H9 (cell line): Measurements from ENCODE around the gene DOCK1. TPM values are rescaled to one million over a fixed set of nuclear protein-coding genes. Genes with fewer than 3 reads are reported as not detected.

Experiments used
- DNase-seq: peaks from one replicate; pipeline ENCODE4 v3.0.0-alpha.2; 2017
- H2AFZ ChIP-seq: one replicate; pipeline ENCODE4 v1.6.1; 2013; ENCODE audit warnings: mild to moderate bottlenecking, low read length, control low read depth, moderate library complexity
- H2AK5ac ChIP-seq: 2 replicates; pipeline ENCODE4 v1.6.1; 2013; ENCODE audit warnings: low read length, control low read depth, mixed read lengths; ENCODE audit not compliant: insufficient read length
- H2BK120ac ChIP-seq: one replicate; pipeline ENCODE4 v1.6.1; 2013; ENCODE audit warnings: low read depth, mild to moderate bottlenecking, low read length, control low read depth, inconsistent platforms; ENCODE audit not compliant: poor library complexity, severe bottlenecking
- H2BK12ac ChIP-seq: 2 replicates; pipeline ENCODE4 v1.6.1; 2013; ENCODE audit warnings: low read length, control low read depth, mixed read lengths, low read depth; ENCODE audit not compliant: insufficient read length
- H2BK15ac ChIP-seq: 2 replicates; pipeline ENCODE4 v1.6.1; 2013; ENCODE audit warnings: low read depth, low read length, control low read depth
- H2BK20ac ChIP-seq: one replicate; pipeline ENCODE4 v1.6.1; 2013; ENCODE audit warnings: low read depth, mild to moderate bottlenecking, low read length, control low read depth, inconsistent platforms; ENCODE audit not compliant: poor library complexity, severe bottlenecking
- H2BK5ac ChIP-seq: 2 replicates; pipeline ENCODE4 v1.6.1; 2013; ENCODE audit warnings: low read length, control low read depth, mixed read lengths; ENCODE audit not compliant: insufficient read length
- H3K14ac ChIP-seq: 2 replicates; pipeline ENCODE4 v1.6.1; 2013; ENCODE audit warnings: low read length, control low read depth; ENCODE audit not compliant: insufficient read depth
- H3K18ac ChIP-seq: 2 replicates; pipeline ENCODE4 v1.6.1; 2013; ENCODE audit warnings: low read depth, mild to moderate bottlenecking, mixed read lengths, low read length, control low read depth; ENCODE audit not compliant: insufficient read length
- H3K23ac ChIP-seq: 2 replicates; pipeline ENCODE4 v1.6.1; 2013; ENCODE audit warnings: low read length, control low read depth, mixed read lengths, low read depth; ENCODE audit not compliant: insufficient read length
- H3K23me2 ChIP-seq: 2 replicates; pipeline ENCODE4 v1.6.1; 2013; ENCODE audit warnings: low read depth, mild to moderate bottlenecking, mixed read lengths, low read length, control low read depth; ENCODE audit not compliant: insufficient read length, poor library complexity, severe bottlenecking
- H3K27ac ChIP-seq: 2 replicates; pipeline ENCODE4 v1.5.1; 2013; ENCODE audit warnings: low read length, control low read depth, mixed read lengths, low read depth; ENCODE audit not compliant: insufficient read length
- H3K27me3 ChIP-seq: 2 replicates; pipeline ENCODE4 v1.6.1; 2013; ENCODE audit warnings: low read length, control low read depth, inconsistent platforms; ENCODE audit not compliant: insufficient read depth
- H3K4ac ChIP-seq: 2 replicates; pipeline ENCODE4 v1.6.1; 2013; ENCODE audit warnings: low read depth, mild to moderate bottlenecking, control low read depth, inconsistent platforms, low read length, moderate library complexity
- H3K4me1 ChIP-seq: 2 replicates; pipeline ENCODE4 v1.6.1; 2013; ENCODE audit warnings: low read length, control low read depth, inconsistent platforms; ENCODE audit not compliant: insufficient read depth
- H3K4me2 ChIP-seq: 2 replicates; pipeline ENCODE4 v1.6.1; 2013; ENCODE audit warnings: low read length, control low read depth, mixed read lengths; ENCODE audit not compliant: insufficient read length, insufficient read depth
- H3K56ac ChIP-seq: 2 replicates; pipeline ENCODE4 v1.6.1; 2013; ENCODE audit warnings: low read depth, mild to moderate bottlenecking, mixed read lengths, low read length, control low read depth; ENCODE audit not compliant: insufficient read length
- H3K79me1 ChIP-seq: 2 replicates; pipeline ENCODE4 v1.6.1; 2013; ENCODE audit warnings: low read depth, mild to moderate bottlenecking, moderate library complexity, low read length, control low read depth, inconsistent platforms; ENCODE audit not compliant: insufficient read depth, poor library complexity, severe bottlenecking
- H3K79me2 ChIP-seq: 2 replicates; pipeline ENCODE4 v1.6.1; 2013; ENCODE audit warnings: low read length, control low read depth, inconsistent platforms; ENCODE audit not compliant: insufficient read depth
- H3K9ac ChIP-seq: 2 replicates; pipeline ENCODE4 v1.6.1; 2013; ENCODE audit warnings: low read length, control low read depth, mixed read lengths; ENCODE audit not compliant: insufficient read length; ENCODE audit errors: extremely low read depth
- H3K9me3 ChIP-seq: one replicate; pipeline ENCODE4 v1.6.1; 2013; ENCODE audit warnings: low read depth, low read length, inconsistent platforms; ENCODE audit not compliant: control insufficient read depth
- H3T11ph ChIP-seq: one replicate; pipeline ENCODE4 v1.6.1; 2013; ENCODE audit warnings: mild to moderate bottlenecking, low read length, control low read depth, inconsistent platforms
- H4K20me1 ChIP-seq: one replicate; pipeline ENCODE4 v1.6.1; 2013; ENCODE audit not compliant: control insufficient read depth, insufficient read length, insufficient read depth
- H4K5ac ChIP-seq: 2 replicates; pipeline ENCODE4 v1.6.1; 2013; ENCODE audit warnings: low read depth, mild to moderate bottlenecking, mixed read lengths, low read length, control low read depth; ENCODE audit not compliant: insufficient read length
- H4K8ac ChIP-seq: replicated peaks from 2 replicates; pipeline ENCODE4 v1.6.1; 2013; ENCODE audit warnings: low read length, control low read depth, mixed read lengths, low read depth; ENCODE audit not compliant: insufficient read length
- H4K91ac ChIP-seq: 2 replicates; pipeline ENCODE4 v1.6.1; 2013; ENCODE audit warnings: low read depth, mild to moderate bottlenecking, moderate library complexity, mixed read lengths, low read length, control low read depth; ENCODE audit not compliant: insufficient read length
- H3K27ac Mint-ChIP-seq, 3 experiments: 2 replicates in 2 of 3; 3 replicates in 1 of 3; pipeline ENCODE4 v1.8.0; 2020 to 2021; ENCODE audit warnings: mixed read lengths in 3 of 3, mild to moderate bottlenecking in 1 of 3, moderate library complexity in 1 of 3
- H3K27me3 Mint-ChIP-seq: 2 replicates; pipeline ENCODE4 v1.8.0; 2021; ENCODE audit warnings: low read depth, mild to moderate bottlenecking, moderate library complexity, mixed read lengths
- H3K36me3 Mint-ChIP-seq, 3 experiments: 2 replicates in 2 of 3; 3 replicates in 1 of 3; pipeline ENCODE4 v1.8.0; 2020 to 2021; ENCODE audit warnings: low read depth in 3 of 3, mixed read lengths in 3 of 3; ENCODE audit not compliant: insufficient read depth in 1 of 3
- H3K4me1 Mint-ChIP-seq, 2 experiments: 2 replicates each; pipeline ENCODE4 v1.8.0; 2020; ENCODE audit warnings: mixed read lengths in 2 of 2
- H3K4me3 Mint-ChIP-seq, 2 experiments: 2 replicates in 1 of 2; 3 replicates in 1 of 2; pipeline ENCODE4 v1.8.0; 2020 to 2021; ENCODE audit warnings: mild to moderate bottlenecking in 2 of 2, mixed read lengths in 2 of 2, moderate library complexity in 1 of 2
- H3K9me3 Mint-ChIP-seq, 2 experiments: 2 replicates in 1 of 2; 3 replicates in 1 of 2; pipeline ENCODE4 v1.8.0; 2020; ENCODE audit warnings: mild to moderate bottlenecking in 2 of 2, mixed read lengths in 2 of 2, moderate library complexity in 1 of 2
- CTCF ChIP-seq: fragments of 200-600 bp; sonication (generic); conservative IDR thresholded peaks from 3 replicates; pipeline ENCODE4 v1.8.0; 2021; ENCODE audit warnings: antibody characterized with exemption, mild to moderate bottlenecking
- WGBS: extraction: QIAGEN DNeasy Blood & Tissue Kit; methylation state at CpG from one replicate; pipeline ENCODE4 v1.1.7; 2013; ENCODE audit warnings: missing lambda C conversion rate, low lambda C conversion rate, mixed read lengths; ENCODE audit not compliant: insufficient read length; ENCODE audit errors: extremely low coverage; 5-methylcytosine and 5-hydroxymethylcytosine counted together
- total RNA-seq: library from RNA; stranded (reverse); gene quantifications from 2 replicates; pipeline ENCODE4 v1.2.1, GENCODE V29; 2021

DOCK1 gene
- total RNA-seq, 1 experiment from 2014 or later = 57.0 TPM

DNA sequence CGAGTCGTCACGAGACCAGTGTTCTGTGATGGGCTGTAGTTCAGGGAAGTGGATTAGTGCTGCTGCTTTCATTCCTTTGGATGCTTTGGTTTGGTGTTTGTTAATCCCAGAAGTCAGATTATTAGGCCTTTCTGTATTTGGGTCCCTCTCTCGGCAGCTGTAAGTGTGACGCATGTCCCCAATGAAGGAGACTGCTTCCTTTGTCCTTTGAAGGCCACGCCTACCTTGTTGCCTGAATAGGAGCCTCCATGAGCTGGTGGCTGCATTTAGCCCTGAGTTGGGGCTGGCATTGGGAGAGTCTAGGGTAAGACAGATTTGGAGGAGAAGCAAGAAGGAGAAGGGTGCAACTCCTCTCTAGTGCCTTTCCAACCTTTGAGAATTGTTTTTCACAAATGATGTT is 34.5 kb downstream of the DOCK1 start:
- Histone ChIP-seq H4K20me1 (no peaks in the 10 kb centered on the region), H3K18ac (no peak overlapping the region), H3K9me3 (no peaks in the 10 kb centered on the region), H3K9ac (no peak overlapping the region), H4K8ac (no peak overlapping the region), H2AK5ac (no peak overlapping the region), H3T11ph (no peak overlapping the region), H3K79me2 (peaks cover 6% of the 10 kb centered on the region; the same call in 1 of the 2 replicates), H2BK15ac (no peak overlapping the region), H2BK12ac (no peak overlapping the region), H3K4me1 (no peaks in the 10 kb centered on the region), H3K4ac (no peak overlapping the region), H2BK20ac (no peak overlapping the region), H3K56ac (no peak overlapping the region), H2BK5ac (no peak overlapping the region), H3K27me3 (no peaks in the 10 kb centered on the region), H3K27ac (no peak overlapping the region), H3K23ac (no peak overlapping the region), H2BK120ac (no peak overlapping the region), H4K91ac (no peak overlapping the region), H4K5ac (no peak overlapping the region), H3K23me2 (no peaks in the 10 kb centered on the region), H3K79me1 (no peaks in the 10 kb centered on the region), H3K14ac (no peak overlapping the region), H3K4me2 (no peak overlapping the region), H2AFZ (no peak overlapping the region)
- DNase-seq = no peak
- H3K9me3 Mint-ChIP-seq = peaks cover 5 to 7% of the 10 kb centered on the region in 2 experiments; a peak in 3 of 5 replicates
- H3K4me1 Mint-ChIP-seq = peaks cover 19 to 23% of the 10 kb centered on the region in 2 experiments
- no peak overlapping the region for H3K4me3 Mint-ChIP-seq
- peaks cover 13 to 24% (median 19%) of the 10 kb centered on the region in 3 experiments for H3K36me3 Mint-ChIP-seq
- H3K27ac Mint-ChIP-seq = peak overlapping the region in 1 of 3 experiments; percentile 61; a peak in 2 of 7 replicates
- H3K27me3 Mint-ChIP-seq = no peaks in the 10 kb centered on the region
- no CpG with 5 or more reads among the region's 6 CpGs for WGBS
- no peak for TF ChIP-seq CTCF
